Endothelial cell of umbilical vein (primary cell): ENCODE measurements around the gene CROCC. TPM values are rescaled to one million over a fixed set of nuclear protein-coding genes. Genes with fewer than 3 reads are reported as not detected.

ENCODE experiments used
- BruUV-seq: library from RNA; stranded (reverse); fragments of 400-500 nt; replicated peaks from 2 replicates; lab custom pipeline; 2021; lab: Mats Ljungman, UMichigan
- CTCF ChIA-PET: fragments of 300-600, 350-600 bp; sonication (Branson Sonifier 250); formaldehyde crosslinking; loops from one replicate; lab custom pipeline; 2021; ENCODE audit warnings: antibody characterized with exemption, inconsistent platforms; lab: Charles Lee
- POLR2A ChIA-PET: fragments of 300-600, 350-600 bp; sonication (Branson Sonifier 250); formaldehyde crosslinking; loops from one replicate; lab custom pipeline; 2021; ENCODE audit warnings: antibody characterized with exemption, inconsistent platforms; lab: Charles Lee
- DNase-seq: peaks from one replicate; pipeline ENCODE4 v3.0.0-alpha.2; 2011; ENCODE audit warnings: low read depth, low spot score
- FAIRE-seq: peaks from 2 replicates; lab custom pipeline; 2011; peaks lifted over from hg19 to GRCh38; lab: Jason Lieb, UNC
- H2AFZ ChIP-seq: 2 replicates; pipeline ENCODE4 v1.6.0; 2012; ENCODE audit warnings: low read depth, low read length, control low read depth, inconsistent platforms
- H3K27ac ChIP-seq: 2 replicates; pipeline ENCODE4 v1.5.1; 2011; ENCODE audit warnings: low read depth, mild to moderate bottlenecking, control low read depth, low read length, moderate library complexity; ENCODE audit not compliant: insufficient read depth
- H3K27me3 ChIP-seq, 2 experiments: 2 replicates each; pipeline versions ENCODE4 v1.6.0 to v1.6.1; 2011; ENCODE audit warnings: low read length in 2 of 2, mixed read lengths in 1 of 2; ENCODE audit not compliant: control insufficient read depth in 2 of 2, insufficient read depth in 2 of 2
- H3K36me3 ChIP-seq, 2 experiments: 2 replicates in 1 of 2; 3 replicates in 1 of 2; pipeline ENCODE4 v1.5.1; 2011; ENCODE audit warnings: low read length in 2 of 2, mild to moderate bottlenecking in 1 of 2, moderate library complexity in 1 of 2; ENCODE audit not compliant: control insufficient read depth in 2 of 2, insufficient read depth in 2 of 2; ENCODE audit errors: extremely low read depth in 1 of 2
- H3K4me1 ChIP-seq: 3 replicates; pipeline ENCODE4 v1.5.1; 2011; ENCODE audit warnings: mild to moderate bottlenecking, low read length; ENCODE audit not compliant: control insufficient read depth, insufficient read depth; ENCODE audit errors: extremely low read depth
- H3K4me2 ChIP-seq: 2 replicates; pipeline ENCODE4 v1.6.1; 2011; ENCODE audit warnings: low read length, control low read depth, mixed read lengths; ENCODE audit not compliant: insufficient read depth
- H3K4me3 ChIP-seq, 3 experiments: fragments of 200-600 bp in 1 of 3; sonication (generic), shearing (Covaris generic) in 1 of 3; replicated peaks in 1 of 3; 2 replicates each; pipeline ENCODE4 v1.5.1; 2011 to 2016; ENCODE audit warnings: control low read depth in 3 of 3, low read length in 3 of 3, mild to moderate bottlenecking in 2 of 3, inconsistent platforms in 1 of 3, low read depth in 1 of 3, moderate library complexity in 1 of 3; ENCODE audit not compliant: insufficient read depth in 1 of 3
- H3K79me2 ChIP-seq: 2 replicates; pipeline ENCODE4 v1.6.0; 2012; ENCODE audit warnings: low read length, inconsistent platforms; ENCODE audit not compliant: control insufficient read depth, insufficient read depth
- H3K9ac ChIP-seq: replicated peaks from 2 replicates; pipeline ENCODE3; 2011; ENCODE audit warnings: low read length, control low read depth; ENCODE audit not compliant: insufficient read depth; ENCODE audit errors: extremely low read depth
- H3K9me1 ChIP-seq: replicated peaks from 3 replicates; pipeline ENCODE4 v1.6.0; 2011; ENCODE audit warnings: mild to moderate bottlenecking, low read length; ENCODE audit not compliant: control insufficient read depth, insufficient read depth; ENCODE audit errors: extremely low read depth
- H3K9me3 ChIP-seq: replicated peaks from 2 replicates; pipeline ENCODE4 v1.5.1; 2012; ENCODE audit warnings: low read length, inconsistent platforms; ENCODE audit not compliant: control insufficient read depth, insufficient read depth
- H4K20me1 ChIP-seq: replicated peaks from 2 replicates; pipeline ENCODE3; 2011; ENCODE audit warnings: mild to moderate bottlenecking, low read length; ENCODE audit not compliant: control insufficient read depth, insufficient read depth; ENCODE audit errors: extremely low read depth
- EZH2 ChIP-seq: IDR thresholded peaks from 2 replicates; pipeline ENCODE4 v1.6.1; 2012; ENCODE audit warnings: borderline replicate concordance, low read depth, mild to moderate bottlenecking, moderate library complexity, low read length, inconsistent platforms; ENCODE audit not compliant: severe bottlenecking
- FOS ChIP-seq: IDR thresholded peaks from 2 replicates; pipeline ENCODE4 v1.6.1; 2011; ENCODE audit warnings: mild to moderate bottlenecking, low read length, moderate library complexity, borderline replicate concordance; ENCODE audit not compliant: insufficient read depth
- GATA2 ChIP-seq: IDR thresholded peaks from 2 replicates; pipeline ENCODE4 v1.7.0; 2011; ENCODE audit warnings: low read depth, mild to moderate bottlenecking, moderate library complexity, mixed read lengths, low read length; ENCODE audit not compliant: insufficient read length, insufficient read depth
- JUN ChIP-seq: IDR thresholded peaks from 2 replicates; pipeline ENCODE4 v1.6.1; 2011; ENCODE audit warnings: borderline replicate concordance, low read depth; ENCODE audit not compliant: insufficient read length, insufficient read depth
- MYC ChIP-seq: IDR thresholded peaks from one replicate; pipeline ENCODE4 v1.6.1; 2011; ENCODE audit warnings: mild to moderate bottlenecking, low read depth, low read length
- POLR2A ChIP-seq: IDR thresholded peaks from 2 replicates; pipeline ENCODE4 v1.6.1; 2012; ENCODE audit warnings: low read depth, mild to moderate bottlenecking, control low read depth, low read length
- POLR2AphosphoS5 ChIP-seq: IDR thresholded peaks from 2 replicates; pipeline ENCODE4 v1.6.1; 2012; ENCODE audit warnings: low read depth, mild to moderate bottlenecking, control low read depth, low read length, moderate library complexity; ENCODE audit not compliant: insufficient read depth
- dilution Hi-C: fragments of 300-500 bp; cut with MboI; formaldehyde crosslinking; loops from one replicate; pipeline ENCODE4 v1.15.0; 2019; ENCODE audit warnings: low sequenced_read_pairs; ENCODE audit not compliant: extremely low pct_ligation_motif_present
- intact Hi-C: fragments of 100-400 bp; cut with micrococcal nuclease; formaldehyde crosslinking; loops from one replicate; pipeline ENCODE4 v1.10.0; 2022
- polyA plus RNA-seq, 4 experiments: library from polyadenylated mRNA; depleted of rRNA in 3 of 4; stranded (reverse) in 3 of 4; unstranded in 1 of 4; fragments of >200 nt; gene quantifications; 2 replicates each; pipeline versions ENCODE4 v1.2.1 to v1.2.3, GENCODE V29; 2011 to 2012; ENCODE audit warnings: missing spikeins in 1 of 4
- total RNA-seq: library from RNA; stranded (reverse); gene quantifications from 2 replicates; pipeline ENCODE4 v1.2.3, GENCODE V29; 2021
- TF ChIP-seq, protein P1 (sequence below), 2 donors: IDR thresholded peaks; 1 replicate in 1 of 2; 2 replicates in 1 of 2; pipeline ENCODE4 v1.5.1; 2011; ENCODE audit warnings: low read length in 2 of 2, mild to moderate bottlenecking in 2 of 2, moderate library complexity in 2 of 2, control low read depth in 1 of 2, inconsistent platforms in 1 of 2, low read depth in 1 of 2; ENCODE audit not compliant: insufficient read depth in 1 of 2; ENCODE audit errors: extremely low read depth in 1 of 2
- TF ChIP-seq, protein P2 (sequence below): IDR thresholded peaks from 2 replicates; pipeline ENCODE4 v1.6.1; 2011; ENCODE audit not compliant: insufficient read depth, insufficient read length

The CROCC gene
- total and polyA plus RNA-seq, 2 donors (not counting 3 experiments of a cell fraction or from before 2014, with no cell fraction given) = 18.3 to 35.5 TPM

DNA sequence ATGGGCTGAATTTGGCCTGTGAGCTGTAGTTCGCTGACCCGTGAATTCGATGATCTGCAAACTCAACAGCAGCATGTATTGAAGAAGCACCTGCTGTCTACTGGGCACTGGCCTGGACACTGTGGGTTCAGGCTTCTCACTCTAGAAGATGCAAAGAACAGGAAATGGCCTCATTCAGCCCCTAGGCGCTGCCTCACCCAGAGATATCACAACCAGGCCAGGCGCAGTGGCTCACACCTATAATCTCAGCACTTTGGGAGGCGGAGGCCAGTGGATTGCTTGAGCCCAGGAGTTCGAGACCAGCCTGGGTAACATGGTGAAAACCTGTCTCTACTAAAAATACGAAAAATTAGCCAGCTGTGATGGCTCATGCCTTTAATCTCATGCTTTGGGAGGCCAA lies 35.0 kb downstream of the CROCC start:
- Histone ChIP-seq H3K9me1 (no peaks in the 10 kb centered on the region), H3K4me2 (no peak overlapping the region), H3K27me3 (no peaks in the 10 kb centered on the region), H3K9ac (no peak overlapping the region), H3K9me3 (no peaks in the 10 kb centered on the region), H3K4me3 (no peak overlapping the region), H3K79me2 (no peaks in the 10 kb centered on the region), H3K36me3 (no peaks in the 10 kb centered on the region), H2AFZ (no peak overlapping the region), H3K4me1 (no peaks in the 10 kb centered on the region), H3K27ac (no peak overlapping the region), H4K20me1 (no peaks in the 10 kb centered on the region)
- ChIA-PET POLR2A (no interaction called here), CTCF (interaction anchor here (1.0 kb wide), 1 partner anchor 90 kb away, joined by 4 read pairs; no protein-coding TSS in a partner anchor)
- TF ChIP-seq EZH2 (no peak), GATA2 (no peak), POLR2AphosphoS5 (no peak), MYC (no peak), JUN (no peak), FOS (no peak), POLR2A (no peak)
- TF ChIP-seq, protein P1, sequence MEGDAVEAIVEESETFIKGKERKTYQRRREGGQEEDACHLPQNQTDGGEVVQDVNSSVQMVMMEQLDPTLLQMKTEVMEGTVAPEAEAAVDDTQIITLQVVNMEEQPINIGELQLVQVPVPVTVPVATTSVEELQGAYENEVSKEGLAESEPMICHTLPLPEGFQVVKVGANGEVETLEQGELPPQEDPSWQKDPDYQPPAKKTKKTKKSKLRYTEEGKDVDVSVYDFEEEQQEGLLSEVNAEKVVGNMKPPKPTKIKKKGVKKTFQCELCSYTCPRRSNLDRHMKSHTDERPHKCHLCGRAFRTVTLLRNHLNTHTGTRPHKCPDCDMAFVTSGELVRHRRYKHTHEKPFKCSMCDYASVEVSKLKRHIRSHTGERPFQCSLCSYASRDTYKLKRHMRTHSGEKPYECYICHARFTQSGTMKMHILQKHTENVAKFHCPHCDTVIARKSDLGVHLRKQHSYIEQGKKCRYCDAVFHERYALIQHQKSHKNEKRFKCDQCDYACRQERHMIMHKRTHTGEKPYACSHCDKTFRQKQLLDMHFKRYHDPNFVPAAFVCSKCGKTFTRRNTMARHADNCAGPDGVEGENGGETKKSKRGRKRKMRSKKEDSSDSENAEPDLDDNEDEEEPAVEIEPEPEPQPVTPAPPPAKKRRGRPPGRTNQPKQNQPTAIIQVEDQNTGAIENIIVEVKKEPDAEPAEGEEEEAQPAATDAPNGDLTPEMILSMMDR (IDR thresholded peaks at IDR 0.05; ENCODE audit: extremely low read depth in 1 of 2, insufficient read depth in 1 of 2, low read depth in 1 of 2, low read length in 2 of 2) = no peak
- TF ChIP-seq, protein P2, sequence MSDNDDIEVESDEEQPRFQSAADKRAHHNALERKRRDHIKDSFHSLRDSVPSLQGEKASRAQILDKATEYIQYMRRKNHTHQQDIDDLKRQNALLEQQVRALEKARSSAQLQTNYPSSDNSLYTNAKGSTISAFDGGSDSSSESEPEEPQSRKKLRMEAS = no peak
- intact Hi-C loops (no loop called here), dilution Hi-C loops (no loop called here)
- DNase-seq (no peak), FAIRE-seq (no peak)
- no TSS peak for BruUV-seq
